RWPE1 (cell line): Measurements from ENCODE around the gene PRR30.

ENCODE experiments used
- CTCF ChIA-PET: fragments of 350-600 bp; sonication (Branson Sonifier 250); formaldehyde crosslinking; extraction: SDS; loops from one replicate; lab custom pipeline; 2021; lab: Yijun Ruan, JAX
- POLR2A ChIA-PET: fragments of 400-600 bp; formaldehyde crosslinking; extraction: SDS; loops from one replicate; lab custom pipeline; 2020; ENCODE audit warnings: antibody characterized with exemption; ENCODE audit not compliant: low non-redundant PET; lab: Yijun Ruan, JAX
- DNase-seq: peaks from one replicate; pipeline ENCODE4 v3.0.0; 2012; ENCODE audit warnings: low spot score
- H3K27ac ChIP-seq: fragments of 450-650 bp; 2 replicates; pipeline ENCODE4 v1.5.1; 2017
- TF ChIP-seq, protein P1 (sequence below): fragments of 450-650 bp; conservative IDR thresholded peaks from 2 replicates; pipeline ENCODE4 v1.5.1; 2017; ENCODE audit warnings: low read depth, mild to moderate bottlenecking

The PRR30 gene

DNA sequence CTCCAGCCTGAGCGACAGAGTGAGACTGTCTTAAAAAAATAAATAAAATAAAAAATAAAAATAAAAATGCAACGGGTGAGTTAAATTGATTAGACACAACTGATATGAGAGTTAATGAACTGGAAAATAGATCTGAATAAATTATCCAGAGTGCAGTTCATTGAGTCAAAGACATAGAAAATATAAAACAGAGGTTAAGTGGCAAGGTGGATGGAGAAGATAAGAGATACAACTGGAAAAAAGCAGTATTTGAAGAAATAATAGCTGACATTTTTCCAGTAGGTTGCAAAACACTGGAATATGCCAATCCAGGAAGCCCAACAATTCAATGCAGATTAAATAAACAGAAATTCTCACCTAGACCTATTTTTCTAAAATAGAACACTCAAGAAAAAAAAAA is 31.0 kb downstream of the PRR30 start:
- H3K27ac ChIP-seq: no peak overlapping the region
- TF ChIP-seq, protein P1, sequence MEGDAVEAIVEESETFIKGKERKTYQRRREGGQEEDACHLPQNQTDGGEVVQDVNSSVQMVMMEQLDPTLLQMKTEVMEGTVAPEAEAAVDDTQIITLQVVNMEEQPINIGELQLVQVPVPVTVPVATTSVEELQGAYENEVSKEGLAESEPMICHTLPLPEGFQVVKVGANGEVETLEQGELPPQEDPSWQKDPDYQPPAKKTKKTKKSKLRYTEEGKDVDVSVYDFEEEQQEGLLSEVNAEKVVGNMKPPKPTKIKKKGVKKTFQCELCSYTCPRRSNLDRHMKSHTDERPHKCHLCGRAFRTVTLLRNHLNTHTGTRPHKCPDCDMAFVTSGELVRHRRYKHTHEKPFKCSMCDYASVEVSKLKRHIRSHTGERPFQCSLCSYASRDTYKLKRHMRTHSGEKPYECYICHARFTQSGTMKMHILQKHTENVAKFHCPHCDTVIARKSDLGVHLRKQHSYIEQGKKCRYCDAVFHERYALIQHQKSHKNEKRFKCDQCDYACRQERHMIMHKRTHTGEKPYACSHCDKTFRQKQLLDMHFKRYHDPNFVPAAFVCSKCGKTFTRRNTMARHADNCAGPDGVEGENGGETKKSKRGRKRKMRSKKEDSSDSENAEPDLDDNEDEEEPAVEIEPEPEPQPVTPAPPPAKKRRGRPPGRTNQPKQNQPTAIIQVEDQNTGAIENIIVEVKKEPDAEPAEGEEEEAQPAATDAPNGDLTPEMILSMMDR: no peak
- DNase-seq: no peak
- POLR2A ChIA-PET: no interaction called here
- CTCF ChIA-PET: interaction anchor here (0.6 kb wide), 1 partner anchor 362 kb away, joined by 4 read pairs; no protein-coding TSS in a partner anchor

GRCh38 chr2:27105981-27106380 is 33.2 kb downstream of the PRR30 start:
- DNase-seq: no peak
- ChIA-PET POLR2A (no interaction called here), CTCF (interaction anchor here (0.7 to 0.9 kb wide), 2 partner anchors 64 to 174 kb away, joined by 3 read pairs; no protein-coding TSS in a partner anchor)
- no peak overlapping the region for H3K27ac ChIP-seq
- TF ChIP-seq, protein P1: no peak

DNA sequence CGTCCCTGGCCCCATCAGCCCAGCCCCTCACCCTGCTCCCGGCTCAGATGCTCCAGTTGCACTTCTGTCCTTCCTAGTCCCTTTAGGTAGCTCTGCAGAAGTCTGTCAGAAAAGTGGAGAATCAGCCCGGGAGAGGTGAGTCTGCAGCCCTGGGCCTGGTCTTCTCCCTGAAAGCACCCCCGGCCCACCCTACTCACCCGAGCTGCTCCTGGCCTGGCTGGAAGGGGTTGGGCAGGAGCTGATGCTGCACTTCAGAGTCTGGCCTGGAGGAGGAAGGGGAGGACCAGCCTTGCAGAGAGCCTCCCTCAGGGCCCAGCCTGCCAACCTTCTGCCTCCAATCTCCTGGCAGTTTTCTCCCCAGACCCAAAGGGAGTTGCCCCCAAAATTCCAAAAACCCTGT is 36.9 kb downstream of the PRR30 start:
- DNase-seq: no peak
- TF ChIP-seq, protein P1: no peak
- ChIA-PET CTCF (interaction anchor here (0.6 to 1.7 kb wide), 4 partner anchors 14 to 933 kb away, joined by 3 to 6 read pairs (median 3); no protein-coding TSS in a partner anchor), POLR2A (no interaction called here)
- H3K27ac ChIP-seq: no peak overlapping the region

GRCh38 chr2:27100036-27100435 is 39.2 kb downstream of the PRR30 start:
- TF ChIP-seq, protein P1: no peak
- CTCF ChIA-PET: interaction anchor here (1.3 to 2.6 kb wide), 3 partner anchors 70 to 181 kb away, joined by 3 to 14 read pairs (median 13); no protein-coding TSS in a partner anchor
- no peak overlapping the region for H3K27ac ChIP-seq
- DNase-seq: no peak
- POLR2A ChIA-PET: interaction anchor here (0.5 kb wide), 1 partner anchor 31 kb away, joined by 3 read pairs; no protein-coding TSS in a partner anchor

DNA sequence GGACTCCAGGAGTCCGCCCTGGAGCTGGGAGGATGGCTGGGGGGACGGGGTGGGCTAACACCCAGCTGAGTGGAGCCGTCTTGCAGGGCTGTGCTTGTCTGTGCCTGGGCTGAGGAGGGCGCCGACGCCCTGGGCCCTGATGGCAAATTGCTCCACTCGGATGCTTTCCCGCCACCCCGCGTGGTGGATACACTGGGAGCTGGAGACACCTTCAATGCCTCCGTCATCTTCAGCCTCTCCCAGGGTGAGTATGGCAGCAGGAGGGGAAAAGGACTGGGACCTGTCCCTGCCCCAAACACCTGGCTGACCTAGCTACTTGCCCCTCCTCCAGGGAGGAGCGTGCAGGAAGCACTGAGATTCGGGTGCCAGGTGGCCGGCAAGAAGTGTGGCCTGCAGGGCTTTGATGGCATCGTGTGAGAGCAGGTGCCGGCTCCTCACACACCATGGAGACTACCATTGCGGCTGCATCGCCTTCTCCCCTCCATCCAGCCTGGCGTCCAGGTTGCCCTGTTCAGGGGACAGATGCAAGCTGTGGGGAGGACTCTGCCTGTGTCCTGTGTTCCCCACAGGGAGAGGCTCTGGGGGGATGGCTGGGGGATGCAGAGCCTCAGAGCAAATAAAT is 39.8 kb downstream of the PRR30 start:
- CTCF ChIA-PET: interaction anchor here (0.8 to 2.6 kb wide), 4 partner anchors 70 to 394 kb away, joined by 3 to 14 read pairs (median 10); no protein-coding TSS in a partner anchor
- no peak overlapping the region for H3K27ac ChIP-seq
- TF ChIP-seq, protein P1: no peak
- DNase-seq: no peak
- POLR2A ChIA-PET: no interaction called here

- DNase-seq: no peak
- TF ChIP-seq, protein P1: no peak
- ChIA-PET CTCF (interaction anchor here (0.6 to 0.7 kb wide), 2 partner anchors 25 to 183 kb away, joined by 3 read pairs; no protein-coding TSS in a partner anchor), POLR2A (no interaction called here)
- no peak overlapping the region for H3K27ac ChIP-seq
Measured at GRCh38 chr2:27097341-27097740, 41.9 kb downstream of the PRR30 start.
